Endothelial cell (in vitro differentiated cells): Measurements from ENCODE around the gene ANKRD27. TPM values are rescaled to one million over a fixed set of nuclear protein-coding genes. Genes with fewer than 3 reads are reported as not detected.

Experiments
- DNase-seq: peaks from one replicate; pipeline ENCODE4 v3.0.0; 2021; ENCODE audit warnings: low spot score
- H3K27ac Mint-ChIP-seq: one replicate; pipeline ENCODE4 v1.8.0; 2021; ENCODE audit warnings: mixed read lengths, inconsistent platforms; ENCODE audit not compliant: unreplicated experiment
- H3K27me3 Mint-ChIP-seq: one replicate; pipeline ENCODE4 v1.8.0; 2021; ENCODE audit warnings: mild to moderate bottlenecking, moderate library complexity, mixed read lengths, inconsistent platforms; ENCODE audit not compliant: unreplicated experiment
- H3K36me3 Mint-ChIP-seq: one replicate; pipeline ENCODE4 v1.8.0; 2021; ENCODE audit warnings: mild to moderate bottlenecking, low read depth, mixed read lengths, inconsistent platforms; ENCODE audit not compliant: unreplicated experiment
- H3K4me1 Mint-ChIP-seq: one replicate; pipeline ENCODE4 v1.8.0; 2021; ENCODE audit warnings: mild to moderate bottlenecking, mixed read lengths, inconsistent platforms; ENCODE audit not compliant: unreplicated experiment
- H3K4me3 Mint-ChIP-seq: one replicate; pipeline ENCODE4 v1.8.0; 2021; ENCODE audit warnings: mild to moderate bottlenecking, mixed read lengths, inconsistent platforms; ENCODE audit not compliant: unreplicated experiment
- H3K9me3 Mint-ChIP-seq: one replicate; pipeline ENCODE4 v1.8.0; 2021; ENCODE audit warnings: mixed read lengths, inconsistent platforms; ENCODE audit not compliant: unreplicated experiment
- CTCF ChIP-seq: fragments of 200-600 bp; sonication (generic); IDR thresholded peaks from one replicate; pipeline ENCODE4 v1.5.0; 2021; ENCODE audit warnings: antibody characterized with exemption; ENCODE audit not compliant: unreplicated experiment
- total RNA-seq: library from RNA; stranded (reverse); fragmentation: NEBNext Ultra II Directional; extraction: Animal tissue kit (Norgen Biotek cat#: 25700); gene quantifications from one replicate; pipeline ENCODE4 v1.2.1, GENCODE V29; 2021; ENCODE audit not compliant: unreplicated experiment

Gene ANKRD27
- total RNA-seq, 1 donor from 2014 or later, result 20.8 TPM

- no peak overlapping the region for H3K27ac Mint-ChIP-seq
- no peak overlapping the region for H3K4me3 Mint-ChIP-seq
- no peak for DNase-seq
- no peaks in the 10 kb centered on the region for H3K4me1 Mint-ChIP-seq
- no peaks in the 10 kb centered on the region for H3K27me3 Mint-ChIP-seq
- H3K9me3 Mint-ChIP-seq, result no peaks in the 10 kb centered on the region
- no peak for TF ChIP-seq CTCF
- H3K36me3 Mint-ChIP-seq, result peaks cover 39% of the 10 kb centered on the region
Measured at GRCh38 chr19:32642771-32643170, 32.2 kb downstream of the ANKRD27 start.

- Mint-ChIP-seq H3K4me3 (no peak overlapping the region), H3K27me3 (no peaks in the 10 kb centered on the region), H3K4me1 (no peaks in the 10 kb centered on the region), H3K36me3 (peaks cover 47% of the 10 kb centered on the region), H3K27ac (no peak overlapping the region), H3K9me3 (no peaks in the 10 kb centered on the region)
- DNase-seq, result no peak
- no peak for TF ChIP-seq CTCF
Measured at GRCh38 chr19:32638625-32639024, 36.4 kb downstream of the ANKRD27 start.

GRCh38 chr19:32637480-32637879, 37.5 kb downstream of the ANKRD27 start:
- Mint-ChIP-seq H3K27ac (no peak overlapping the region), H3K27me3 (no peaks in the 10 kb centered on the region), H3K4me3 (no peak overlapping the region), H3K9me3 (no peaks in the 10 kb centered on the region), H3K36me3 (peaks cover 41% of the 10 kb centered on the region), H3K4me1 (no peaks in the 10 kb centered on the region)
- no peak for TF ChIP-seq CTCF
- no peak for DNase-seq

GRCh38 chr19:32631381-32631780, 43.6 kb downstream of the ANKRD27 start:
- H3K27me3 Mint-ChIP-seq, result no peaks in the 10 kb centered on the region
- H3K36me3 Mint-ChIP-seq, result peaks cover 9% of the 10 kb centered on the region
- no peaks in the 10 kb centered on the region for H3K4me1 Mint-ChIP-seq
- no peak for DNase-seq
- H3K27ac Mint-ChIP-seq, result no peak overlapping the region
- no peaks in the 10 kb centered on the region for H3K9me3 Mint-ChIP-seq
- no peak overlapping the region for H3K4me3 Mint-ChIP-seq
- TF ChIP-seq CTCF, result no peak

- H3K27ac Mint-ChIP-seq, result no peak overlapping the region
- H3K9me3 Mint-ChIP-seq, result no peaks in the 10 kb centered on the region
- H3K4me1 Mint-ChIP-seq, result no peaks in the 10 kb centered on the region
- DNase-seq, result no peak
- peaks cover 10% of the 10 kb centered on the region for H3K36me3 Mint-ChIP-seq
- no peaks in the 10 kb centered on the region for H3K27me3 Mint-ChIP-seq
- H3K4me3 Mint-ChIP-seq, result no peak overlapping the region
- TF ChIP-seq CTCF, result no peak
Measured at GRCh38 chr19:32630338-32630737, 44.6 kb downstream of the ANKRD27 start.
